ENCODE data around the gene DPEP1. TPM values are rescaled to one million over a fixed set of nuclear protein-coding genes. Genes with fewer than 3 reads are reported as not detected.
"Not testable (repeated sequence)": the region's sequence is repeated elsewhere in the genome, so short reads cannot be mapped to it uniquely, and the experiment has no call there.

Gene DPEP1
- total RNA-seq, 2 experiments from 2014 or later = not detected

DNA sequence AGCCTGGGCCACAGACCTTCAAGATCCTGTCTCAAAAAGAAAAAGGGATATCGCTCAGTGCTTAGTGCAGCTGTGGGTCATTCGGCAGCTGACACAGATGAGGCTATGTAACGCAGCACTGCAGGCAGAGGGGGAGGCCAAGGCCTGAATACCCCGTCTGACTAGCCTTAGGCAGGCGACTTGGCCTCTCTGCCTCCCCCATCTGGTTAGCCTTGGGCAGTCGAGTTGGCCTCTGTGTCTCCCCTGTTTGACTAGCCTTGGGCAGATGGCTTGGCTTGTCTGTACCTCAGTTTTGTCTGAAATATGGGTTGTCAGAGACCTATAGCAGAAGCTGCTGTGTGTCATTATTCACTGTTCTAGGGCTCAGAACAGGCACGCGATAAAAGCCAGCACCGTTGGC lies 54.2 kb downstream of the DPEP1 start:
- Mint-ChIP-seq H3K4me3 (no peak overlapping the region), H3K27me3 (no peaks in the 10 kb centered on the region), H3K36me3 (ENCODE audit: low read depth) (peaks cover 6% of the 10 kb centered on the region), H3K4me1 (ENCODE audit: low read depth) (peaks cover 21% of the 10 kb centered on the region), H3K9me3 (no peaks in the 10 kb centered on the region), H3K27ac (no peak overlapping the region)
- ATAC-seq (no peak), DNase-seq (no peak)
- intact Hi-C loops (cut with micrococcal nuclease) = no loop called here
- TF ChIP-seq, protein P1, sequence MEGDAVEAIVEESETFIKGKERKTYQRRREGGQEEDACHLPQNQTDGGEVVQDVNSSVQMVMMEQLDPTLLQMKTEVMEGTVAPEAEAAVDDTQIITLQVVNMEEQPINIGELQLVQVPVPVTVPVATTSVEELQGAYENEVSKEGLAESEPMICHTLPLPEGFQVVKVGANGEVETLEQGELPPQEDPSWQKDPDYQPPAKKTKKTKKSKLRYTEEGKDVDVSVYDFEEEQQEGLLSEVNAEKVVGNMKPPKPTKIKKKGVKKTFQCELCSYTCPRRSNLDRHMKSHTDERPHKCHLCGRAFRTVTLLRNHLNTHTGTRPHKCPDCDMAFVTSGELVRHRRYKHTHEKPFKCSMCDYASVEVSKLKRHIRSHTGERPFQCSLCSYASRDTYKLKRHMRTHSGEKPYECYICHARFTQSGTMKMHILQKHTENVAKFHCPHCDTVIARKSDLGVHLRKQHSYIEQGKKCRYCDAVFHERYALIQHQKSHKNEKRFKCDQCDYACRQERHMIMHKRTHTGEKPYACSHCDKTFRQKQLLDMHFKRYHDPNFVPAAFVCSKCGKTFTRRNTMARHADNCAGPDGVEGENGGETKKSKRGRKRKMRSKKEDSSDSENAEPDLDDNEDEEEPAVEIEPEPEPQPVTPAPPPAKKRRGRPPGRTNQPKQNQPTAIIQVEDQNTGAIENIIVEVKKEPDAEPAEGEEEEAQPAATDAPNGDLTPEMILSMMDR (IDR thresholded peaks at IDR 0.05) = no peak
- ChIA-PET CTCF (interaction anchor here (0.8 to 2.1 kb wide), 4 partner anchors 10 to 58 kb away, joined by 3 to 5 read pairs (median 4); partner anchors contain the start of genes CHMP1A and SPATA33), POLR2A (no interaction called here)

DNA sequence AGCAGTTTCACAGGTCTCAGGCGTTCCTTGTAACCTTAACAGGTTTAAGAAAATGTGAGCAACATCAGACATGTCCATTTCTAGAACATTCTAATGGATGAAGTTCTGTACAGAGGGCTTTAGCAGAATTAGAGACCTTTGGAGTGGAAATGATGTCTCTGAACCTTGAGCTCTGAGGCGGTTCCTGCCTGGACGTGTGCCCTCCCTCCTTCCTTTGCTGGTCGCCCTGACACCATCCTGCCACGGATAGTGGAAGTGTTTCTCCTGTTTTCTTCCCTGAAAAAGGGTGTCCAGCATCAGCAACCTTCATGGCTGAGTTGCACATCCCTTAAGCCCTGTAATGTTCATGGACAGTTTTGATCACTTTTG lies 55.3 kb downstream of the DPEP1 start:
- no peak for ATAC-seq
- CTCF ChIA-PET = interaction anchor here (1.0 kb wide), 2 partner anchors 9 to 93 kb away, joined by 3 read pairs; partner anchors contain the start of gene CPNE7
- POLR2A ChIA-PET = no interaction called here
- no peak for DNase-seq
- H3K4me3 Mint-ChIP-seq = no peak overlapping the region
- intact Hi-C loops (cut with micrococcal nuclease) = no loop called here
- H3K27ac Mint-ChIP-seq = no peak overlapping the region
- no peaks in the 10 kb centered on the region for H3K9me3 Mint-ChIP-seq
- TF ChIP-seq, protein P1 (IDR thresholded peaks at IDR 0.05) = no peak
- H3K36me3 Mint-ChIP-seq (ENCODE audit: low read depth) = no peaks in the 10 kb centered on the region
- H3K4me1 Mint-ChIP-seq (ENCODE audit: low read depth) = peaks cover 21% of the 10 kb centered on the region
- H3K27me3 Mint-ChIP-seq = no peaks in the 10 kb centered on the region

DNA sequence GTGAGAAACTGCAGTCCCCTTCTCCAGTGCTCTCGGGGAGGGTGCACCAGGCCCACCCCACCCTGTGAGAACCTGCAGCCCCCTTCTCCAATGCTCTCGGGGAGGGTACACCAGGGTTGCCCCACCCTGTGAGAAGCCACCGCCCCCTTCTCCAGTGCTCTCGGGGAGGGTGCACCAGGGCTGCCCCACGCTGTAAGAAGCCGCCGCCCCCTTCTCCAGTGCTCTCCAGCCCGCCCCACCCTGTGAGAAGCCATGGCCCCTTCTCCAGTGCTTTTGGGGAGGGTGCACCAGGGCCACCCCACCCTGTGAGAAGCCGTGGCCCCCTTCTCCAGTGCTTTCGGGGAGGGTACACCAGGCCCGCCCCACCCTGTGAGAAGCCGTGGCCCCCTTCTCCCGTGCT lies 56.3 kb downstream of the DPEP1 start:
- no peaks in the 10 kb centered on the region for H3K27me3 Mint-ChIP-seq
- ATAC-seq = no peak
- H3K4me3 Mint-ChIP-seq = no peak overlapping the region
- TF ChIP-seq, protein P1 (IDR thresholded peaks at IDR 0.05) = no peak
- H3K27ac Mint-ChIP-seq = no peak overlapping the region
- H3K9me3 Mint-ChIP-seq = no peaks in the 10 kb centered on the region
- peaks cover 21% of the 10 kb centered on the region for H3K4me1 Mint-ChIP-seq (ENCODE audit: low read depth)
- no peak for DNase-seq
- ChIA-PET POLR2A (interaction anchor here (1.5 kb wide), 1 partner anchor 17 kb away, joined by 4 read pairs; the partner anchor contains the start of gene CDK10), CTCF (no interaction called here)
- H3K36me3 Mint-ChIP-seq (ENCODE audit: low read depth) = no peaks in the 10 kb centered on the region
- intact Hi-C loops (cut with micrococcal nuclease) = no loop called here

DNA sequence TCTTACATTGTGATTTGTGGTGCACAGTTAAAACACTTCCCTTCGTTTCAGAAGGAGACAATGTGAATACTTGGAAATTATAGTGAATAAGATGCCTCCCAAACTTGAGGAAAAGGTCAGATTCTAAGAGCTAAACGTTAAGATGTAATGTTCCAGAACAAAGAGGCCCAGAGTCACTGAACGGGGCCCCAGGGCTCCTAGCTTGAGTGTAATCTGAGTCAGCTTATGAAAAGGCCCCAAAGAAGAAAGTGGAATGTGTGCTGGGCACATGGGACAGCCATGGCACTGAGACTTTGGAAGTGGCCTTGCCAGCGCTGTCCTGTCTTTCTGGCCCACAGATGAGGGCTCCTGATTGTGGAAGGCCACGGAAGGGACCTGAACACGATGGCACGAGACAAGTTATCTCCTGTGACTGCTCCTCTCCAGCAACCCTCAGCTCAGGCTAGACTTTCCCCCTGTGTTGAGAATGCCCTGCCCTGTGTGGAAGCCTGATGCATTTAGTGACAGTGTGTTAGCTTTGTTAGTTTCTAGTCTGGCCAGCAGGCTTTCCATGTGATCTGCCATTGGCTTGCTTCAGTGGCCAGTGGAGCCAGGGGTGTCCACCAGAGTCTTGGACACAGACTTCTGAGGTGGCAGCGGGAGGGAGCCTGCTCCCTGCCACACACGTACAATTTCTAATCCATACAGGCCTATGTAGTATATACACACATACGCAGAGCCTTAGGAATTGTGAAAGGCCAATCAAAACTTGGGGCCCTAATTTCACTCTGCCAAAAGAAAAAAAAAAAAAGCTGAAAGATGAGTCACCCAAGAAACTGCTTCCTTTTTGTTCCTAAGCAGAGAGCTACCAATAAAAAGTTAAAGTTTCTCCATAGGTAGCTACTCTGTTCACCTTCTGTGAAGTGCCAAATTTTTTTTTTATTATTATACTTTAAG lies 57.3 kb downstream of the DPEP1 start:
- ChIA-PET POLR2A (interaction anchor here (0.7 to 1.6 kb wide), 3 partner anchors 9 to 16 kb away, joined by 3 to 5 read pairs (median 4); partner anchors contain the start of gene CDK10), CTCF (no interaction called here)
- Mint-ChIP-seq H3K27ac (no peak overlapping the region), H3K4me3 (no peak overlapping the region), H3K9me3 (no peaks in the 10 kb centered on the region), H3K36me3 (ENCODE audit: low read depth) (no peaks in the 10 kb centered on the region), H3K4me1 (ENCODE audit: low read depth) (peaks cover 21% of the 10 kb centered on the region), H3K27me3 (no peaks in the 10 kb centered on the region)
- TF ChIP-seq, protein P1 (IDR thresholded peaks at IDR 0.05) = no peak
- intact Hi-C loops (cut with micrococcal nuclease) = no loop called here
- DNase-seq (no peak), ATAC-seq (peak; percentile 34)

DNA sequence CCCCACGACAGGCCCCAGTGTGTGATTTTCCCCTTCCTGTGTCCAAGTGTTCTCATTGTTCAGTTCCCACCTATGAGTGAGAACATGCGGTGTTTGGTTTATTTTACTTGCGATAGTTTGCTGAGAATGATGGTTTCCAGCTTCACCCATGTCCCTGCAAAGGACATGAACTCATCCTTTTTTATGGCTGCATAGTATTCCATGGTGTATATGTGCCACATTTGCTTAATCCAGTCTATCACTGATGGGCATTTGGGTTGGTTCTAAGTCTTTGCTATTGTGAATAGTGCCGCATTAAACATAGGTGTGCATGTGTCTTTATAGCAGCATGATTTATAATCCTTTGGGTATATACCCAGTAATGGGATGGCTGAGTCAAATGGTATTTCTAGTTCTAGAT lies 58.1 kb downstream of the DPEP1 start:
- H3K36me3 Mint-ChIP-seq (ENCODE audit: low read depth); intact Hi-C loops (cut with micrococcal nuclease); H3K9me3 Mint-ChIP-seq; ATAC-seq; H3K4me3 Mint-ChIP-seq; CTCF ChIA-PET; H3K27me3 Mint-ChIP-seq; H3K27ac Mint-ChIP-seq; DNase-seq: not testable (repeated sequence)
- peaks cover 21% of the 10 kb centered on the region for H3K4me1 Mint-ChIP-seq (ENCODE audit: low read depth)
- POLR2A ChIA-PET = interaction anchor here (1.6 kb wide), 1 partner anchor 13 kb away, joined by 5 read pairs; no protein-coding TSS in a partner anchor

Data from activated CD8-positive, alpha-beta T cell treated with anti-CD3 and anti-CD28 coated beads for 36 hours (primary cell).